HL-60 (cell line): Measurements from ENCODE around the gene EPS15.

Experiments used
- CTCF ChIP-seq: IDR thresholded peaks from one replicate; pipeline ENCODE4 v1.5.1; 2011; ENCODE audit warnings: low read length, control low read depth, inconsistent platforms; ENCODE audit not compliant: insufficient read depth
- GABPA ChIP-seq: IDR thresholded peaks from 2 replicates; pipeline ENCODE4 v1.6.1; 2012; ENCODE audit warnings: low read depth
- POLR2AphosphoS5 ChIP-seq: IDR thresholded peaks from 2 replicates; pipeline ENCODE4 v1.6.1; 2012; ENCODE audit warnings: low read depth
- REST ChIP-seq: IDR thresholded peaks from 2 replicates; pipeline ENCODE4 v1.6.1; 2012; ENCODE audit warnings: low read depth; ENCODE audit not compliant: insufficient replicate concordance
- SPI1 ChIP-seq: IDR thresholded peaks from 2 replicates; pipeline ENCODE4 v1.6.1; 2012; ENCODE audit warnings: low read depth, mild to moderate bottlenecking, borderline replicate concordance

- TF ChIP-seq CTCF = no peak
- TF ChIP-seq POLR2AphosphoS5 = no peak
- TF ChIP-seq SPI1 = no peak
- no peak for TF ChIP-seq REST
- TF ChIP-seq GABPA = no peak
These were observed 100.6 kb downstream of the EPS15 start for GRCh38 chr1:51418384-51418959.
